MM.1S (cell line): ENCODE data around the gene APOC3.

Experiments
- CTCF ChIP-seq: fragments of 300-600 bp; sonication (generic); IDR thresholded peaks from 2 replicates; pipeline ENCODE4 v1.5.1; 2016; ENCODE audit warnings: antibody characterized with exemption, low read length, mixed read lengths
- EZH2 ChIP-seq: fragments of 300-600 bp; sonication (generic); optimal IDR thresholded peaks from 2 replicates; pipeline ENCODE3; 2017; ENCODE audit warnings: low read depth, mild to moderate bottlenecking, antibody characterized with exemption, low read length, mixed read lengths

GRCh38 chr11:116870054-116870453, 40.3 kb downstream of the APOC3 start:
- TF ChIP-seq CTCF (no peak), EZH2 (no peak)
